NCI-H526 treated with DMSO at 0.1 percent for 48 hours (cell line): ENCODE data around the gene GNG12.

Experiments
- DNase-seq: peaks from one replicate; lab custom pipeline; 2025; lab: John Stamatoyannopoulos, UW

Gene GNG12

GRCh38 chr1:67814121-67814772 is 19.0 kb downstream of the GNG12 start:
- DNase-seq: peak; percentile 27

- DNase-seq: no peak
These were observed 21.0 kb downstream of the GNG12 start for GRCh38 chr1:67812226-67812625.

GRCh38 chr1:67811781-67812180 is 21.5 kb downstream of the GNG12 start:
- DNase-seq: no peak

GRCh38 chr1:67809887-67810286 is 23.4 kb downstream of the GNG12 start:
- DNase-seq: no peak

- DNase-seq: no peak
These were observed 26.0 kb downstream of the GNG12 start for GRCh38 chr1:67807282-67807681.

- no peak for DNase-seq
These were observed 28.6 kb downstream of the GNG12 start for GRCh38 chr1:67804710-67805109.

GRCh38 chr1:67803380-67804279 is 29.6 kb downstream of the GNG12 start:
- no peak for DNase-seq

- DNase-seq: no peak
These were observed 30.7 kb downstream of the GNG12 start for GRCh38 chr1:67802565-67802964.

GRCh38 chr1:67801903-67802302 is 31.4 kb downstream of the GNG12 start:
- DNase-seq: no peak

GRCh38 chr1:67795179-67795912 is 37.9 kb downstream of the GNG12 start:
- no peak for DNase-seq

- no peak for DNase-seq
These were observed 39.7 kb downstream of the GNG12 start for GRCh38 chr1:67793562-67793961.

GRCh38 chr1:67792741-67793458 is 40.4 kb downstream of the GNG12 start:
- DNase-seq: no peak

GRCh38 chr1:67792103-67792502 is 41.2 kb downstream of the GNG12 start:
- DNase-seq: no peak

GRCh38 chr1:67791686-67792085 is 41.6 kb downstream of the GNG12 start:
- no peak for DNase-seq

GRCh38 chr1:67791261-67791660 is 42.0 kb downstream of the GNG12 start:
- no peak for DNase-seq

GRCh38 chr1:67790201-67790692 is 43.0 kb downstream of the GNG12 start:
- no peak for DNase-seq

- no peak for DNase-seq
These were observed 43.7 kb downstream of the GNG12 start for GRCh38 chr1:67789551-67789950.

GRCh38 chr1:67788904-67789303 is 44.4 kb downstream of the GNG12 start:
- no peak for DNase-seq

- DNase-seq: no peak
These were observed 45.0 kb downstream of the GNG12 start for GRCh38 chr1:67788238-67788790.

- DNase-seq: no peak
These were observed 45.5 kb downstream of the GNG12 start for GRCh38 chr1:67787746-67788145.
